ENCODE data around the gene SPEF2.

The SPEF2 gene

DNA sequence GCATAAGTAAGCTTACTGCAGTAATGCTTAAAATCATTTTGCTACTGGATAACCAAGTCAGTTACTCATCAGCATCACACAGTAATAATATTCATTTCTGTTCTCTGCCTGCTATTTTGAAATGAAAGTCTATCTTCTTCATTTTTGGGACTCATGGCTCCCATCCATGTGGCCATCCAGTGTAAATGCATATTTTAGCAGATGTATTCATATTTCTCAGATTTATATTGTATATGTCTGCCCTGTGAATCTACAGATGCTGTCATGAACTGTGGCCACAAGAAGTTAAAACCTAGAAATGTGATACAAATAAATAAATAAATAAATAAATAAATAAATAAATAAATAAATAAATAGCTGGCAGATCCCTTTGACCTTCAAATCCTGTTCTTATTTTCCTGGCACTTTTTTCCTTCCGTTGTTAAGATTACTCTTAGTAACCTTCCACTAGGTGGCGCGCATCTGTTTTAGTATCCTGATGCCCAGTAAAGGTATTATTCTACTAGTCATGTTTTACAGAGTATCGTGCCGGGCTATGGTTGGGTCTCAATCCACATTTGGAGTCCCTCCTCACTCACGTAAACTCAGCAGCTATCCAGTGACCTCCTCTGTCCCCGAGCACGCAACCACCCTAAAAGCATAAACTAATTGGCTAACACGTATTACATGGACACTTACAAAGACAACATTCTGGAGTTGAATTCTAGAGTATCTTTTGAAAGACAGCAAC is 159.9 kb downstream of the SPEF2 start (continued):
- TF ChIP-seq, protein P1, sequence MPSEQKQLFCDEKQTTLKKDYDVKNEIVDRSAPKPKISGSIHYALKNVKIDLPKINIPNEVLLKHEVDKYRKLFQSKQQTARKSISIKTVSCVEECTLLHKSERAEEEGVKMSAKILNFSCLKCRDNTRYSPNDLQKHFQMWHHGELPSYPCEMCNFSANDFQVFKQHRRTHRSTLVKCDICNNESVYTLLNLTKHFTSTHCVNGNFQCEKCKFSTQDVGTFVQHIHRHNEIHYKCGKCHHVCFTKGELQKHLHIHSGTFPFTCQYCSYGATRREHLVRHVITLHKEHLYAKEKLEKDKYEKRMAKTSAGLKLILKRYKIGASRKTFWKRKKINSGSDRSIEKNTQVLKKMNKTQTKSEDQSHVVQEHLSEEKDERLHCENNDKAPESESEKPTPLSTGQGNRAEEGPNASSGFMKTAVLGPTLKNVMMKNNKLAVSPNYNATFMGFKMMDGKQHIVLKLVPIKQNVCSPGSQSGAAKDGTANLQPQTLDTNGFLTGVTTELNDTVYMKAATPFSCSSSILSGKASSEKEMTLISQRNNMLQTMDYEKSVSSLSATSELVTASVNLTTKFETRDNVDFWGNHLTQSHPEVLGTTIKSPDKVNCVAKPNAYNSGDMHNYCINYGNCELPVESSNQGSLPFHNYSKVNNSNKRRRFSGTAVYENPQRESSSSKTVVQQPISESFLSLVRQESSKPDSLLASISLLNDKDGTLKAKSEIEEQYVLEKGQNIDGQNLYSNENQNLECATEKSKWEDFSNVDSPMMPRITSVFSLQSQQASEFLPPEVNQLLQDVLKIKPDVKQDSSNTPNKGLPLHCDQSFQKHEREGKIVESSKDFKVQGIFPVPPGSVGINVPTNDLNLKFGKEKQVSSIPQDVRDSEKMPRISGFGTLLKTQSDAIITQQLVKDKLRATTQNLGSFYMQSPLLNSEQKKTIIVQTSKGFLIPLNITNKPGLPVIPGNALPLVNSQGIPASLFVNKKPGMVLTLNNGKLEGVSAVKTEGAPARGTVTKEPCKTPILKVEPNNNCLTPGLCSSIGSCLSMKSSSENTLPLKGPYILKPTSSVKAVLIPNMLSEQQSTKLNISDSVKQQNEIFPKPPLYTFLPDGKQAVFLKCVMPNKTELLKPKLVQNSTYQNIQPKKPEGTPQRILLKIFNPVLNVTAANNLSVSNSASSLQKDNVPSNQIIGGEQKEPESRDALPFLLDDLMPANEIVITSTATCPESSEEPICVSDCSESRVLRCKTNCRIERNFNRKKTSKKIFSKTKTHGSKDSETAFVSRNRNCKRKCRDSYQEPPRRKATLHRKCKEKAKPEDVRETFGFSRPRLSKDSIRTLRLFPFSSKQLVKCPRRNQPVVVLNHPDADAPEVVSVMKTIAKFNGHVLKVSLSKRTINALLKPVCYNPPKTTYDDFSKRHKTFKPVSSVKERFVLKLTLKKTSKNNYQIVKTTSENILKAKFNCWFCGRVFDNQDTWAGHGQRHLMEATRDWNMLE (tag by site-specific recombination; conservative IDR thresholded peaks at IDR 0.05; ENCODE audit: low read depth), result peak; percentile 96
- TF ChIP-seq ZNF792 (tag by site-specific recombination; IDR thresholded peaks at IDR 0.05) (no peak), ZNF501 (tag by site-specific recombination; IDR thresholded peaks at IDR 0.05) (peak; percentile 83; the same call in 1 of the 2 replicates), ZNF571 (tag by site-specific recombination; IDR thresholded peaks at IDR 0.05) (no peak), BCL11A (tag by site-specific recombination; IDR thresholded peaks at IDR 0.05; ENCODE audit: low read depth) (0 out of 2 replicates have a peak, but pooled peaks have one; percentile 29), ZNF112 (tag by site-specific recombination; IDR thresholded peaks at IDR 0.05) (no peak), ZNF175 (tag by site-specific recombination; IDR thresholded peaks at IDR 0.05) (no peak), KLF9 (tag by site-specific recombination; IDR thresholded peaks at IDR 0.05; ENCODE audit: low read depth) (no peak), ZNF174 (tag by site-specific recombination; IDR thresholded peaks at IDR 0.05) (no peak), MEIS1 (CRISPR knock-in tag; IDR thresholded peaks at IDR 0.05; ENCODE audit: borderline replicate concordance) (no peak), ZNF416 (tag by site-specific recombination; IDR thresholded peaks at IDR 0.05) (no peak), ZBTB21 (tag by site-specific recombination; IDR thresholded peaks at IDR 0.05) (peak; percentile 59; the same call in 1 of the 2 replicates), ZNF146 (tag by site-specific recombination; IDR thresholded peaks at IDR 0.05) (no peak), ZEB2 (tag by site-specific recombination; IDR thresholded peaks at IDR 0.05) (no peak), ZNF776 (tag by site-specific recombination; IDR thresholded peaks at IDR 0.05; ENCODE audit: borderline replicate concordance) (no peak), GLI2 (tag by site-specific recombination; IDR thresholded peaks at IDR 0.05; ENCODE audit: borderline replicate concordance, low read depth) (peak; percentile 53; the same call in 1 of the 2 replicates), ZNF302 (tag by site-specific recombination; IDR thresholded peaks at IDR 0.05; ENCODE audit: low read depth) (0 out of 2 replicates have a peak, but pooled peaks have one; percentile 38), HOXA7 (CRISPR knock-in tag; IDR thresholded peaks at IDR 0.05; ENCODE audit: borderline replicate concordance) (no peak), ZNF169 (tag by site-specific recombination; IDR thresholded peaks at IDR 0.05) (no peak), OSR2 (tag by site-specific recombination; IDR thresholded peaks at IDR 0.05) (no peak), ZNF48 (tag by site-specific recombination; IDR thresholded peaks at IDR 0.05) (no peak), ZNF596 (tag by site-specific recombination; IDR thresholded peaks at IDR 0.05) (no peak), ZXDB (tag by site-specific recombination; IDR thresholded peaks at IDR 0.05) (peak; percentile 65), ZNF664 (tag by site-specific recombination; IDR thresholded peaks at IDR 0.05) (peak; percentile 72; the same call in 1 of the 2 replicates), ZNF274 (IDR thresholded peaks at IDR 0.05; ENCODE audit: low read length) (no peak), ZNF274 (tag by site-specific recombination; IDR thresholded peaks at IDR 0.05; ENCODE audit: borderline replicate concordance) (no peak), ZNF701 (tag by site-specific recombination; IDR thresholded peaks at IDR 0.05) (no peak), ZNF214 (tag by site-specific recombination; IDR thresholded peaks at IDR 0.05; ENCODE audit: borderline replicate concordance) (no peak; the same call in 1 of the 2 replicates), IKZF3 (tag by site-specific recombination; IDR thresholded peaks at IDR 0.05) (no peak), ZNF121 (tag by site-specific recombination; IDR thresholded peaks at IDR 0.05) (0 out of 2 replicates have a peak, but pooled peaks have one; percentile 38)
- TF ChIP-seq, protein P2, sequence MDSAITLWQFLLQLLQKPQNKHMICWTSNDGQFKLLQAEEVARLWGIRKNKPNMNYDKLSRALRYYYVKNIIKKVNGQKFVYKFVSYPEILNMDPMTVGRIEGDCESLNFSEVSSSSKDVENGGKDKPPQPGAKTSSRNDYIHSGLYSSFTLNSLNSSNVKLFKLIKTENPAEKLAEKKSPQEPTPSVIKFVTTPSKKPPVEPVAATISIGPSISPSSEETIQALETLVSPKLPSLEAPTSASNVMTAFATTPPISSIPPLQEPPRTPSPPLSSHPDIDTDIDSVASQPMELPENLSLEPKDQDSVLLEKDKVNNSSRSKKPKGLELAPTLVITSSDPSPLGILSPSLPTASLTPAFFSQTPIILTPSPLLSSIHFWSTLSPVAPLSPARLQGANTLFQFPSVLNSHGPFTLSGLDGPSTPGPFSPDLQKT (IDR thresholded peaks at IDR 0.05; ENCODE audit: borderline replicate concordance, low read depth, low read length), result no peak
- TF ChIP-seq, protein P3, sequence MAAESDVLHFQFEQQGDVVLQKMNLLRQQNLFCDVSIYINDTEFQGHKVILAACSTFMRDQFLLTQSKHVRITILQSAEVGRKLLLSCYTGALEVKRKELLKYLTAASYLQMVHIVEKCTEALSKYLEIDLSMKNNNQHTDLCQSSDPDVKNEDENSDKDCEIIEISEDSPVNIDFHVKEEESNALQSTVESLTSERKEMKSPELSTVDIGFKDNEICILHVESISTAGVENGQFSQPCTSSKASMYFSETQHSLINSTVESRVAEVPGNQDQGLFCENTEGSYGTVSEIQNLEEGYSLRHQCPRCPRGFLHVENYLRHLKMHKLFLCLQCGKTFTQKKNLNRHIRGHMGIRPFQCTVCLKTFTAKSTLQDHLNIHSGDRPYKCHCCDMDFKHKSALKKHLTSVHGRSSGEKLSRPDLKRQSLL (tag by site-specific recombination; IDR thresholded peaks at IDR 0.05), result no peak
- TF ChIP-seq, protein P4, sequence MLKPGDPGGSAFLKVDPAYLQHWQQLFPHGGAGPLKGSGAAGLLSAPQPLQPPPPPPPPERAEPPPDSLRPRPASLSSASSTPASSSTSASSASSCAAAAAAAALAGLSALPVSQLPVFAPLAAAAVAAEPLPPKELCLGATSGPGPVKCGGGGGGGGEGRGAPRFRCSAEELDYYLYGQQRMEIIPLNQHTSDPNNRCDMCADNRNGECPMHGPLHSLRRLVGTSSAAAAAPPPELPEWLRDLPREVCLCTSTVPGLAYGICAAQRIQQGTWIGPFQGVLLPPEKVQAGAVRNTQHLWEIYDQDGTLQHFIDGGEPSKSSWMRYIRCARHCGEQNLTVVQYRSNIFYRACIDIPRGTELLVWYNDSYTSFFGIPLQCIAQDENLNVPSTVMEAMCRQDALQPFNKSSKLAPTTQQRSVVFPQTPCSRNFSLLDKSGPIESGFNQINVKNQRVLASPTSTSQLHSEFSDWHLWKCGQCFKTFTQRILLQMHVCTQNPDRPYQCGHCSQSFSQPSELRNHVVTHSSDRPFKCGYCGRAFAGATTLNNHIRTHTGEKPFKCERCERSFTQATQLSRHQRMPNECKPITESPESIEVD (tag by site-specific recombination; IDR thresholded peaks at IDR 0.05), result no peak

Data from HEK293 (cell line).